Loucy (cell line): ENCODE measurements around the gene GPR153.

ENCODE experiments used
- H2AFZ ChIP-seq: fragments of 200-600 bp; sonication (generic); 2 replicates; pipeline ENCODE4 v1.6.0; 2016; ENCODE audit warnings: antibody characterized with exemption, mild to moderate bottlenecking, low read length, moderate library complexity
- H3F3A ChIP-seq: fragments of 200-600 bp; 2 replicates; pipeline ENCODE4 v1.6.0; 2016; ENCODE audit warnings: antibody characterized with exemption, low read depth, mild to moderate bottlenecking
- H3K27me3 ChIP-seq: fragments of 200-600 bp; sonication (generic); 2 replicates; pipeline ENCODE4 v1.6.1; 2014; ENCODE audit warnings: low read length, mild to moderate bottlenecking; ENCODE audit not compliant: insufficient read depth, poor library complexity, severe bottlenecking
- H3K36me3 ChIP-seq: fragments of 200-600 bp; sonication (generic); 2 replicates; pipeline ENCODE4 v1.6.1; 2016; ENCODE audit warnings: low read length; ENCODE audit not compliant: insufficient read depth
- H3K4me1 ChIP-seq: fragments of 200-600 bp; sonication (generic); 2 replicates; pipeline ENCODE4 v1.5.1; 2014; ENCODE audit warnings: low read length, mild to moderate bottlenecking; ENCODE audit not compliant: insufficient read depth, poor library complexity, severe bottlenecking
- H3K4me2 ChIP-seq: fragments of 200-600 bp; sonication (generic); 2 replicates; pipeline ENCODE4 v1.6.0; 2014; ENCODE audit warnings: antibody characterized with exemption, low read length, low read depth, mild to moderate bottlenecking; ENCODE audit not compliant: poor library complexity, severe bottlenecking
- H3K4me3 ChIP-seq: fragments of 200-600 bp; sonication (generic); 2 replicates; pipeline ENCODE4 v1.5.1; 2014; ENCODE audit warnings: low read length, mild to moderate bottlenecking, mixed read lengths; ENCODE audit not compliant: poor library complexity, severe bottlenecking
- H3K79me2 ChIP-seq: fragments of 200-600 bp; sonication (generic); 2 replicates; pipeline ENCODE4 v1.6.1; 2014; ENCODE audit warnings: low read length; ENCODE audit not compliant: insufficient read depth
- H3K9ac ChIP-seq: fragments of 200-600 bp; sonication (generic); 2 replicates; pipeline ENCODE4 v1.6.0; 2014; ENCODE audit warnings: mild to moderate bottlenecking, low read depth, low read length, moderate library complexity; ENCODE audit not compliant: poor library complexity, severe bottlenecking
- H3K9me2 ChIP-seq: fragments of 200-600 bp; sonication (generic); replicated peaks from 2 replicates; pipeline ENCODE4 v1.6.1; 2016; ENCODE audit warnings: low read depth, low read length, mixed read lengths
- H3K9me3 ChIP-seq: fragments of 200-600 bp; sonication (generic); 2 replicates; pipeline ENCODE4 v1.6.1; 2014; ENCODE audit warnings: mild to moderate bottlenecking, antibody characterized with exemption, low read length, low read depth; ENCODE audit not compliant: insufficient read depth
- H4K20me1 ChIP-seq: fragments of 200-600 bp; sonication (generic); 2 replicates; pipeline ENCODE4 v1.6.0; 2014; ENCODE audit warnings: antibody characterized with exemption, low read length, mild to moderate bottlenecking; ENCODE audit not compliant: insufficient read depth, poor library complexity, severe bottlenecking
- EZH2phosphoT487 ChIP-seq: fragments of 200-600 bp; IDR thresholded peaks from 2 replicates; pipeline ENCODE4 v1.6.1; 2018; ENCODE audit warnings: antibody characterized with exemption, mild to moderate bottlenecking, moderate library complexity, borderline replicate concordance
- TF ChIP-seq, protein P1 (sequence below): fragments of 200-600 bp; sonication (generic); conservative IDR thresholded peaks from 2 replicates; pipeline ENCODE4 v1.5.1; 2014; ENCODE audit warnings: mild to moderate bottlenecking, antibody characterized with exemption, low read length

Gene GPR153

GRCh38 chr1:6299557-6300165 is 38.8 kb upstream of the GPR153 start:
- Histone ChIP-seq H3K9ac (no peak overlapping the region), H3K4me1 (peaks cover 8% of the 10 kb centered on the region), H3K36me3 (peaks cover 6% of the 10 kb centered on the region; the same call in 1 of the 2 replicates)

DNA sequence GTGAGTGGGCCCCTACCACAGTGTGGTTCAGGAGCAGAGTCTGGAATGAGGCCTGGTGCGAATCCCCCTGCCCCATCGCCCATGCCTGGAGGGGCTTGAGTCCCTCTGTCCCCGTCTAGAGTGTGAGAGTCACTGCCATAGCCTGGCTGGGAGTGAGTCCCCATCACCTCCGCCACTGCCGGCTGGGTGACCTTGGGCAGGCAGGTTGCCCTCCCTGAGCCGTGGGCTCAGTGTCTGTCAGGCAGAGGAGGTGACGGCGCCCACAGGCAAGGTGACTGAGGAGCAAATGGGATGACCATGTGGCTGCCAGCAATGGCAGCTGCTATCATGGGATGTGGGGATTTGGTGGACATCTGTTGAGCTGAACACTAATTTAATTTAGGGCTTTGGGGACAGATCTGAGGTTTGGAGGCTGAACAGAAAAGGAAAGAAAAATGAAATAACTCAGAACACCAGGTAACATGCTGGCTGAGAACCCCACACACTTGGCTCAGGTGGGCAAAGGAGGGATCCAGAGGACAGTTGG is 38.1 kb upstream of the GPR153 start:
- no peak for TF ChIP-seq EZH2phosphoT487
- TF ChIP-seq, protein P1, sequence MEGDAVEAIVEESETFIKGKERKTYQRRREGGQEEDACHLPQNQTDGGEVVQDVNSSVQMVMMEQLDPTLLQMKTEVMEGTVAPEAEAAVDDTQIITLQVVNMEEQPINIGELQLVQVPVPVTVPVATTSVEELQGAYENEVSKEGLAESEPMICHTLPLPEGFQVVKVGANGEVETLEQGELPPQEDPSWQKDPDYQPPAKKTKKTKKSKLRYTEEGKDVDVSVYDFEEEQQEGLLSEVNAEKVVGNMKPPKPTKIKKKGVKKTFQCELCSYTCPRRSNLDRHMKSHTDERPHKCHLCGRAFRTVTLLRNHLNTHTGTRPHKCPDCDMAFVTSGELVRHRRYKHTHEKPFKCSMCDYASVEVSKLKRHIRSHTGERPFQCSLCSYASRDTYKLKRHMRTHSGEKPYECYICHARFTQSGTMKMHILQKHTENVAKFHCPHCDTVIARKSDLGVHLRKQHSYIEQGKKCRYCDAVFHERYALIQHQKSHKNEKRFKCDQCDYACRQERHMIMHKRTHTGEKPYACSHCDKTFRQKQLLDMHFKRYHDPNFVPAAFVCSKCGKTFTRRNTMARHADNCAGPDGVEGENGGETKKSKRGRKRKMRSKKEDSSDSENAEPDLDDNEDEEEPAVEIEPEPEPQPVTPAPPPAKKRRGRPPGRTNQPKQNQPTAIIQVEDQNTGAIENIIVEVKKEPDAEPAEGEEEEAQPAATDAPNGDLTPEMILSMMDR, result no peak
- no peaks in the 10 kb centered on the region for H3F3A ChIP-seq
- H3K9me2 ChIP-seq, result no peaks in the 10 kb centered on the region
- H3K9me3 ChIP-seq, result no peaks in the 10 kb centered on the region
- no peak overlapping the region for H2AFZ ChIP-seq
- H3K36me3 ChIP-seq, result peaks cover 9% of the 10 kb centered on the region; the same call in 1 of the 2 replicates
- H4K20me1 ChIP-seq, result no peaks in the 10 kb centered on the region
- H3K27me3 ChIP-seq, result no peaks in the 10 kb centered on the region
- no peak overlapping the region for H3K4me2 ChIP-seq
- no peak overlapping the region for H3K4me3 ChIP-seq
- peaks cover 14% of the 10 kb centered on the region for H3K4me1 ChIP-seq
- no peak overlapping the region for H3K9ac ChIP-seq
- H3K79me2 ChIP-seq, result no peaks in the 10 kb centered on the region

More at GRCh38 chr1:6299557-6300165, 38.8 kb upstream of the GPR153 start:
- no peak overlapping the region for H3K4me3 ChIP-seq
- no peaks in the 10 kb centered on the region for H4K20me1 ChIP-seq
- no peaks in the 10 kb centered on the region for H3K9me3 ChIP-seq
- no peaks in the 10 kb centered on the region for H3K27me3 ChIP-seq
- TF ChIP-seq, protein P1, result no peak
- no peak for TF ChIP-seq EZH2phosphoT487
- H3K4me2 ChIP-seq, result no peak overlapping the region
- no peaks in the 10 kb centered on the region for H3K79me2 ChIP-seq
- no peaks in the 10 kb centered on the region for H3F3A ChIP-seq
- no peak overlapping the region for H2AFZ ChIP-seq
- no peaks in the 10 kb centered on the region for H3K9me2 ChIP-seq

DNA sequence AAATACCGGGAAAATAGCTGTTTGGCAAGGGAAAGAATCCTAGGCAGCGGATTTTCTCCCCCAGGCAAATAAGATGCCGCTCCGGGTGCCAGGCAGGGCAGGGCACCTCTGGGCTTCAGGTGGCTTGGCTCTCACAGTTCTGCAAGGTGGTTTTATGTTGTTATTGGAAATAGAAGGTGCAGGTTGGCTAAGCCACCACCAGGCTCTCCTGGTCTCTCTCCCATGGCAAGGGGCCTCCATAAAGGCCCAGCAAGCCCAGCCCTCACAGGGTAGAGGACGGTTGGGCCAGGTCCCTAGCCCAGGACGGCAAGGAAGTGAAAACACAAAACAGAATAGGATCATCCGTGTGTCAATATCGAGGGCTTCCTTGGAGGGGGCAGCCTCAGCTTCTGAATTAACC is 37.6 kb upstream of the GPR153 start:
- H3F3A ChIP-seq, result no peaks in the 10 kb centered on the region
- H2AFZ ChIP-seq, result no peak overlapping the region
- no peaks in the 10 kb centered on the region for H4K20me1 ChIP-seq
- no peaks in the 10 kb centered on the region for H3K27me3 ChIP-seq
- H3K36me3 ChIP-seq, result peaks cover 10% of the 10 kb centered on the region; the same call in 1 of the 2 replicates
- H3K9me3 ChIP-seq, result no peaks in the 10 kb centered on the region
- no peak overlapping the region for H3K9ac ChIP-seq
- no peak overlapping the region for H3K4me3 ChIP-seq
- peaks cover 14% of the 10 kb centered on the region for H3K4me1 ChIP-seq
- H3K79me2 ChIP-seq, result no peaks in the 10 kb centered on the region
- no peak overlapping the region for H3K4me2 ChIP-seq
- no peaks in the 10 kb centered on the region for H3K9me2 ChIP-seq
- TF ChIP-seq EZH2phosphoT487, result no peak
- TF ChIP-seq, protein P1, result no peak
